CD14-positive monocyte (primary cell): ENCODE results near the gene CHERP. TPM values are rescaled to one million over a fixed set of nuclear protein-coding genes. Genes with fewer than 3 reads are reported as not detected.
A peak's percentile ranks its signal among the peaks of the same experiment; 100 is the strongest.

Experiments
- DNase-seq, 3 donors: peaks; one replicate each; pipeline ENCODE4 v3.0.0-alpha.2; 2011 to 2022
- H2AFZ ChIP-seq: 2 replicates; pipeline ENCODE4 v1.6.0; 2012; ENCODE audit warnings: mild to moderate bottlenecking, low read depth, low read length, inconsistent platforms; ENCODE audit not compliant: insufficient read depth, poor library complexity, severe bottlenecking
- H3K27ac ChIP-seq, 2 donors: 1 replicate in 1 of 2; 2 replicates in 1 of 2; pipeline ENCODE4 v1.5.1; 2012 to 2013; ENCODE audit warnings: low read length in 2 of 2, control low read depth in 1 of 2, inconsistent platforms in 1 of 2, low read depth in 1 of 2, mild to moderate bottlenecking in 1 of 2
- H3K27me3 ChIP-seq, 2 donors: one replicate each; pipeline versions ENCODE4 v1.6.0 to v1.6.1; 2011 to 2013; ENCODE audit warnings: low read length in 2 of 2; ENCODE audit not compliant: control insufficient read depth in 2 of 2, insufficient read depth in 2 of 2
- H3K36me3 ChIP-seq, 2 donors: replicated peaks in 1 of 2; 1 replicate in 1 of 2; 2 replicates in 1 of 2; pipeline versions ENCODE4 v1.5.1 to v1.6.1; 2012 to 2013; ENCODE audit warnings: low read length in 2 of 2, control low read depth in 1 of 2, inconsistent platforms in 1 of 2, mild to moderate bottlenecking in 1 of 2; ENCODE audit not compliant: insufficient read depth in 2 of 2, control insufficient read depth in 1 of 2
- H3K4me1 ChIP-seq, 2 donors: 1 replicate in 1 of 2; 2 replicates in 1 of 2; pipeline versions ENCODE4 v1.5.1 to v1.6.1; 2012 to 2013; ENCODE audit warnings: low read length in 2 of 2, control low read depth in 1 of 2, inconsistent platforms in 1 of 2, mild to moderate bottlenecking in 1 of 2, moderate library complexity in 1 of 2; ENCODE audit not compliant: insufficient read depth in 2 of 2, control insufficient read depth in 1 of 2
- H3K4me2 ChIP-seq: replicated peaks from 2 replicates; pipeline ENCODE3; 2012; ENCODE audit warnings: low read length, moderate library complexity, mild to moderate bottlenecking; ENCODE audit not compliant: poor library complexity, severe bottlenecking; ENCODE audit errors: extremely low read depth
- H3K4me3 ChIP-seq, 3 experiments: fragments of 200-600 bp in 1 of 3; sonication (generic) in 1 of 3; replicated peaks in 1 of 3; 1 replicate in 2 of 3; 2 replicates in 1 of 3; pipeline ENCODE4 v1.5.1; 2011 to 2013; ENCODE audit warnings: low read length in 3 of 3, mild to moderate bottlenecking in 3 of 3, control low read depth in 2 of 3, low read depth in 2 of 3, inconsistent platforms in 1 of 3, moderate library complexity in 1 of 3
- H3K79me2 ChIP-seq: 2 replicates; pipeline ENCODE4 v1.6.0; 2012; ENCODE audit warnings: mild to moderate bottlenecking, control low read depth, inconsistent platforms, low read length, moderate library complexity; ENCODE audit not compliant: insufficient read depth
- H3K9ac ChIP-seq: 2 replicates; pipeline ENCODE4 v1.6.0; 2017; ENCODE audit warnings: low read length, mild to moderate bottlenecking; ENCODE audit not compliant: insufficient read depth, poor library complexity, severe bottlenecking
- H3K9me3 ChIP-seq, 2 donors: replicated peaks in 1 of 2; 1 replicate in 1 of 2; 2 replicates in 1 of 2; pipeline versions ENCODE4 v1.5.1 to v1.6.1; 2012 to 2013; ENCODE audit warnings: low read length in 2 of 2, control low read depth in 1 of 2; ENCODE audit not compliant: control insufficient read depth in 1 of 2, insufficient read depth in 1 of 2
- H4K20me1 ChIP-seq: 2 replicates; pipeline ENCODE4 v1.6.0; 2012; ENCODE audit warnings: mild to moderate bottlenecking, low read length, control low read depth, moderate library complexity; ENCODE audit not compliant: insufficient read depth
- H3K27ac Mint-ChIP-seq, 7 donors: one replicate each; pipeline ENCODE4 v1.8.0; 2020; ENCODE audit warnings: mild to moderate bottlenecking in 7 of 7, mixed read lengths in 7 of 7, moderate library complexity in 6 of 7, inconsistent platforms in 2 of 7
- H3K27me3 Mint-ChIP-seq, 3 donors: one replicate each; pipeline ENCODE4 v1.8.0; 2021 to 2022; ENCODE audit warnings: low read depth in 3 of 3, mild to moderate bottlenecking in 3 of 3, mixed read lengths in 3 of 3, moderate library complexity in 3 of 3, inconsistent platforms in 1 of 3
- H3K36me3 Mint-ChIP-seq, 2 donors: one replicate each; pipeline ENCODE4 v1.8.0; 2020; ENCODE audit warnings: mixed read lengths in 2 of 2, inconsistent platforms in 1 of 2, mild to moderate bottlenecking in 1 of 2
- H3K4me1 Mint-ChIP-seq: one replicate; pipeline ENCODE4 v1.8.0; 2020; ENCODE audit warnings: mild to moderate bottlenecking, mixed read lengths
- H3K4me3 Mint-ChIP-seq, 2 donors: one replicate each; pipeline ENCODE4 v1.8.0; 2020; ENCODE audit warnings: mild to moderate bottlenecking in 2 of 2, mixed read lengths in 2 of 2, moderate library complexity in 1 of 2
- H3K9me3 Mint-ChIP-seq, 7 donors: one replicate each; pipeline ENCODE4 v1.8.0; 2020 to 2022; ENCODE audit warnings: mixed read lengths in 7 of 7, mild to moderate bottlenecking in 6 of 7, moderate library complexity in 6 of 7, inconsistent platforms in 2 of 7
- CTCF ChIP-seq: fragments of 200-600 bp; IDR thresholded peaks from one replicate; pipeline ENCODE4 v1.8.0; 2022; ENCODE audit warnings: antibody characterized with exemption, mild to moderate bottlenecking
- WGBS: methylation state at CpG from one replicate; pipeline ENCODE4 v1.1.5; 2013; ENCODE audit warnings: missing lambda C conversion rate; ENCODE audit not compliant: insufficient coverage; 5-methylcytosine and 5-hydroxymethylcytosine counted together
- intact Hi-C, 2 donors: fragments of 100-400 bp; cut with micrococcal nuclease; formaldehyde crosslinking; loops; one replicate each; pipeline versions ENCODE4 v1.15.0 to v1.15.1; 2023
- polyA plus RNA-seq, 3 donors: library from polyadenylated mRNA; depleted of rRNA in 1 of 3; unstranded in 2 of 3; stranded (reverse) in 1 of 3; fragments of 300-500 nt in 2 of 3; fragments of >200 nt in 1 of 3; fragmentation: Illumina TruSeq in 2 of 3; gene quantifications; 1 replicate in 2 of 3; 2 replicates in 1 of 3; pipeline ENCODE4 v1.2.3, GENCODE V29; 2012 to 2021

Gene CHERP
- polyA plus RNA-seq, 3 donors: 3.2 to 18.8 (median 5.3) TPM

GRCh38 chr19:16581145-16581970, 39.1 kb upstream of the CHERP start:
- peaks cover 78% of the 10 kb centered on the region for H4K20me1 ChIP-seq
- peaks cover 0 to 2% (median 0%) of the 10 kb centered on the region in 3 donors for H3K27me3 Mint-ChIP-seq
- H3K9me3 Mint-ChIP-seq: no peaks in the 10 kb centered on the region
- H3K27ac ChIP-seq: peak overlapping the region in 1 of 2 donors; percentile 59
- peaks cover 33 to 40% of the 10 kb centered on the region in 2 donors for H3K4me1 ChIP-seq
- no peaks in the 10 kb centered on the region for H3K27me3 ChIP-seq
- peak overlapping the region in 5 of 7 donors; percentile 30 to 91 (median 62) for H3K27ac Mint-ChIP-seq
- H2AFZ ChIP-seq: no peak overlapping the region
- DNase-seq: no peak
- peaks cover 41% of the 10 kb centered on the region for H3K4me1 Mint-ChIP-seq
- WGBS: 95% methylated on average over 11 of the region's 12 CpGs
- H3K79me2 ChIP-seq: peaks cover 99% of the 10 kb centered on the region
- no peak overlapping the region for H3K9ac ChIP-seq
- H3K36me3 ChIP-seq: peaks cover 19 to 54% of the 10 kb centered on the region in 2 donors
- H3K9me3 ChIP-seq: no peaks in the 10 kb centered on the region
- no peak for TF ChIP-seq CTCF
- no peak overlapping the region for H3K4me2 ChIP-seq
- H3K4me3 ChIP-seq: no peak overlapping the region
- no peak overlapping the region for H3K4me3 Mint-ChIP-seq
- intact Hi-C loops: loop anchor here in 1 of 2 donors (10.0 kb wide), 1 partner anchor 137 kb away; no protein-coding TSS in a partner anchor
- peaks cover 20 to 42% of the 10 kb centered on the region in 2 donors for H3K36me3 Mint-ChIP-seq

DNA sequence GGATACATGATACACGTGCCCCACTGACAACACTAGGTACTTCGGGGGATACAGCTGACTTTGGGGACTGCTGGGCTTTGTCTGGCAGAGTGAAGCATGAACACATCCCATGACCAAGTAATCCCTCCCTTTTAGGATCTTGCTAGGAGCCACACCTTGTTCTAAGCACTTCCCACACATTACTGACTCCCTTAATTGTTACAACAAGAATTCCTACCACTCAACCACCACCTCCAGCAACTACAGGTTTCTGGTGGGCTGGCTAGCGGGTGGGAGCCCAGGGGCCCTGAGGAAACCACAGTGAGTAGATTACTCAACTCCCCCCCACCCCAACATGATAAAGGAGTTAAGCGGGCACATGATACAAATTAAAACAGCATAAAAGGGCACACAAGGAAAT, 37.1 kb upstream of the CHERP start:
- peaks cover 14 to 25% of the 10 kb centered on the region in 2 donors for H3K4me1 ChIP-seq
- H3K9me3 ChIP-seq: no peaks in the 10 kb centered on the region
- no peak overlapping the region for H2AFZ ChIP-seq
- peaks cover 0 to 2% (median 0%) of the 10 kb centered on the region in 3 donors for H3K27me3 Mint-ChIP-seq
- no peak overlapping the region for H3K4me3 Mint-ChIP-seq
- peak overlapping the region in 1 of 2 donors; percentile 48 for H3K27ac ChIP-seq
- no peak overlapping the region for H3K9ac ChIP-seq
- H3K4me3 ChIP-seq: no peak overlapping the region
- H3K4me1 Mint-ChIP-seq: peaks cover 26% of the 10 kb centered on the region
- H3K27ac Mint-ChIP-seq: peak overlapping the region; percentile 11 to 72 (median 54)
- peaks cover 26 to 59% of the 10 kb centered on the region in 2 donors for H3K36me3 Mint-ChIP-seq
- H3K27me3 ChIP-seq: no peaks in the 10 kb centered on the region
- no peak for DNase-seq
- no peak for TF ChIP-seq CTCF
- H3K79me2 ChIP-seq: peaks cover 100% of the 10 kb centered on the region
- intact Hi-C loops: no loop called here
- peaks cover 30 to 74% of the 10 kb centered on the region in 2 donors for H3K36me3 ChIP-seq
- peaks cover 98% of the 10 kb centered on the region for H4K20me1 ChIP-seq
- H3K4me2 ChIP-seq: no peak overlapping the region
- H3K9me3 Mint-ChIP-seq: no peaks in the 10 kb centered on the region
- WGBS: 26% methylated on average over 4 of the region's 4 CpGs
